Measurements from ENCODE around the gene GPR84. TPM values are rescaled to one million over a fixed set of nuclear protein-coding genes. Genes with fewer than 3 reads are reported as not detected.

GPR84 gene
- total and polyA plus RNA-seq, 9 of the 15 experiments (the other 6 are each of a cell fraction or from before 2014, with no cell fraction given): 0.07 to 0.18 (median 0.11) TPM; not detected in 5

GRCh38 chr12:54390668-54391551 is 26.6 kb upstream of the GPR84 start (continued):
- TF ChIP-seq ZNF551 (CRISPR knock-in tag; IDR thresholded peaks at IDR 0.05): no peak
- TF ChIP-seq, protein P1, sequence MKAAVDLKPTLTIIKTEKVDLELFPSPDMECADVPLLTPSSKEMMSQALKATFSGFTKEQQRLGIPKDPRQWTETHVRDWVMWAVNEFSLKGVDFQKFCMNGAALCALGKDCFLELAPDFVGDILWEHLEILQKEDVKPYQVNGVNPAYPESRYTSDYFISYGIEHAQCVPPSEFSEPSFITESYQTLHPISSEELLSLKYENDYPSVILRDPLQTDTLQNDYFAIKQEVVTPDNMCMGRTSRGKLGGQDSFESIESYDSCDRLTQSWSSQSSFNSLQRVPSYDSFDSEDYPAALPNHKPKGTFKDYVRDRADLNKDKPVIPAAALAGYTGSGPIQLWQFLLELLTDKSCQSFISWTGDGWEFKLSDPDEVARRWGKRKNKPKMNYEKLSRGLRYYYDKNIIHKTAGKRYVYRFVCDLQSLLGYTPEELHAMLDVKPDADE (conservative IDR thresholded peaks at IDR 0.05; ENCODE audit: control insufficient read depth, low read depth, low read length): peak; percentile 64
- no peak for TF ChIP-seq EP400 (IDR thresholded peaks at IDR 0.05)
- no peak for TF ChIP-seq SNIP1 (IDR thresholded peaks at IDR 0.05; ENCODE audit: low read depth)
- TF ChIP-seq ZC3H11A (IDR thresholded peaks at IDR 0.05; ENCODE audit: low read depth, low read length): no peak
- TF ChIP-seq MCM7 (IDR thresholded peaks at IDR 0.05): no peak
- TF ChIP-seq NONO (IDR thresholded peaks at IDR 0.05; ENCODE audit: low read depth in 2 of 2, low read length in 1 of 2): no peak
- no peak for TF ChIP-seq IRF1 (CRISPR knock-in tag; IDR thresholded peaks at IDR 0.05; ENCODE audit: borderline replicate concordance)
- no peak for TF ChIP-seq TRIM28 (IDR thresholded peaks at IDR 0.05)
- no peak for TF ChIP-seq BHLHE40 (IDR thresholded peaks at IDR 0.05; ENCODE audit: low read length)
- no peak for TF ChIP-seq ELF1 (tag; IDR thresholded peaks at IDR 0.05)
- TF ChIP-seq, protein P2, sequence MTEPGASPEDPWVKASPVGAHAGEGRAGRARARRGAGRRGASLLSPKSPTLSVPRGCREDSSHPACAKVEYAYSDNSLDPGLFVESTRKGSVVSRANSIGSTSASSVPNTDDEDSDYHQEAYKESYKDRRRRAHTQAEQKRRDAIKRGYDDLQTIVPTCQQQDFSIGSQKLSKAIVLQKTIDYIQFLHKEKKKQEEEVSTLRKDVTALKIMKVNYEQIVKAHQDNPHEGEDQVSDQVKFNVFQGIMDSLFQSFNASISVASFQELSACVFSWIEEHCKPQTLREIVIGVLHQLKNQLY (CRISPR knock-in tag; conservative IDR thresholded peaks at IDR 0.05): no peak
- TF ChIP-seq ATF6 (CRISPR knock-in tag; IDR thresholded peaks at IDR 0.05): no peak
- TF ChIP-seq TCF3 (CRISPR knock-in tag; IDR thresholded peaks at IDR 0.05): peak; percentile 76
- no peak for TF ChIP-seq CREBBP (IDR thresholded peaks at IDR 0.05; ENCODE audit: low read depth, low read length)
- TF ChIP-seq ZNF444 (CRISPR knock-in tag; IDR thresholded peaks at IDR 0.05): 0 out of 2 replicates have a peak, but pooled peaks have one; percentile 48
- TF ChIP-seq MCM2 (IDR thresholded peaks at IDR 0.05; ENCODE audit: low read depth): no peak
- no peak for TF ChIP-seq SIRT6 (IDR thresholded peaks at IDR 0.05; ENCODE audit: low read depth, low read length)
- TF ChIP-seq PHF20 (IDR thresholded peaks at IDR 0.05; ENCODE audit: partially characterized antibody): no peak
- TF ChIP-seq, protein P3, sequence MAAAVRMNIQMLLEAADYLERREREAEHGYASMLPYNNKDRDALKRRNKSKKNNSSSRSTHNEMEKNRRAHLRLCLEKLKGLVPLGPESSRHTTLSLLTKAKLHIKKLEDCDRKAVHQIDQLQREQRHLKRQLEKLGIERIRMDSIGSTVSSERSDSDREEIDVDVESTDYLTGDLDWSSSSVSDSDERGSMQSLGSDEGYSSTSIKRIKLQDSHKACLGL (CRISPR knock-in tag; IDR thresholded peaks at IDR 0.05; ENCODE audit: borderline replicate concordance, poor library complexity, severe bottlenecking): no peak
- TF ChIP-seq SUPT5H (IDR thresholded peaks at IDR 0.05): peak; percentile 61
- no peak for TF ChIP-seq NFIX (CRISPR knock-in tag; IDR thresholded peaks at IDR 0.05; ENCODE audit: low read depth)
- no peak for TF ChIP-seq MIER1 (IDR thresholded peaks at IDR 0.05; ENCODE audit: low read depth)
- TF ChIP-seq HCFC1 (IDR thresholded peaks at IDR 0.05; ENCODE audit: low read depth, low read length): no peak

Data from K562 (cell line).